ENCODE measurements around the gene GPR135. TPM values are rescaled to one million over a fixed set of nuclear protein-coding genes. Genes with fewer than 3 reads are reported as not detected.

The GPR135 gene
- total and polyA plus RNA-seq, 10 of the 15 experiments (the other 5 are each of a cell fraction or from before 2014, with no cell fraction given) = 0.11 to 1.1 (median 0.86) TPM

GRCh38 chr14:59463787-59464485, 1.2 kb downstream of the GPR135 start:
- no peak overlapping the region; the same call in 1 of the 2 replicates for H3K9ac ChIP-seq (ENCODE audit: control insufficient read depth, insufficient read depth, low read length)
- FAIRE-seq (peak; percentile 27), DNase-seq (ENCODE audit: low read depth, low spot score) (no peak), ATAC-seq (peak; percentile 70)
- peak overlapping the region; percentile 60; the same call in 1 of the 2 replicates for H3K4me3 ChIP-seq
- intact Hi-C loops (cut with micrococcal nuclease; ENCODE audit: unreplicated experiment) = no loop called here
- RAD21 ChIA-PET (ENCODE audit: unreplicated experiment) = interaction anchor here (1.0 to 1.1 kb wide), 2 partner anchors 20 to 302 kb away, joined by 3 read pairs; partner anchors contain the start of genes JKAMP and L3HYPDH
- in situ Hi-C loops (cut with MboI) = no loop called here
- SMC1A ChIA-PET (ENCODE audit: uncharacterized antibody, unreplicated experiment) = interaction anchor here (0.6 to 1.6 kb wide), 5 partner anchors 8 to 339 kb away, joined by 3 read pairs; no protein-coding TSS in a partner anchor
- H3K27me3 ChIP-seq (replicated peaks in 1 of 2; ENCODE audit: control insufficient read depth in 2 of 2, insufficient read depth in 2 of 2, low read length in 1 of 2) = no peaks in the 10 kb centered on the region
- peak overlapping the region; percentile 97 for H3K4me2 ChIP-seq (ENCODE audit: control insufficient read depth, insufficient read depth)
- CTCF ChIA-PET = interaction anchor here (0.6 to 3.0 kb wide), 3 partner anchors 20 to 329 kb away, joined by 3 to 6 read pairs (median 4); no protein-coding TSS in a partner anchor
- TF ChIP-seq RFX5 (IDR thresholded peaks at IDR 0.05; ENCODE audit: low read depth, low read length) (peak; percentile 82), CREM (IDR thresholded peaks at IDR 0.05; ENCODE audit: low read depth) (peak; percentile 33; the same call in 1 of the 2 replicates), POLR2A (IDR thresholded peaks at IDR 0.05; ENCODE audit: low read depth, low read length) (peak; percentile 47; the same call in 1 of the 2 replicates), KDM1A (IDR thresholded peaks at IDR 0.05; ENCODE audit: borderline replicate concordance) (no peak), HDGF (IDR thresholded peaks at IDR 0.05) (0 out of 2 replicates have a peak, but pooled peaks have one; percentile 24), PBX3 (IDR thresholded peaks at IDR 0.05; ENCODE audit: insufficient replicate concordance, low read depth, low read length) (no peak), BHLHE40 (IDR thresholded peaks at IDR 0.05; ENCODE audit: borderline replicate concordance in 1 of 2, low read depth in 2 of 2, low read length in 1 of 2) (peak in 1 of 2 experiments; percentile 76; a peak in 2 of 4 replicates)
- H3K4me1 ChIP-seq (ENCODE audit: control insufficient read depth, insufficient read depth, low read length) = peaks cover 10% of the 10 kb centered on the region
- POLR2A ChIA-PET = interaction anchor here (0.5 to 1.9 kb wide), 2 partner anchors 20 to 841 kb away, joined by 3 to 6 read pairs; partner anchors contain the start of genes JKAMP and L3HYPDH
- no TSS peak for BruUV-seq (replicated peaks)
- H3K79me2 ChIP-seq (ENCODE audit: control insufficient read depth, insufficient read depth, low read length) = no peaks in the 10 kb centered on the region
- H4K20me1 ChIP-seq (ENCODE audit: control insufficient read depth, insufficient read depth) = no peaks in the 10 kb centered on the region
- H3K36me3 ChIP-seq (ENCODE audit: control insufficient read depth in 2 of 2, insufficient read depth in 2 of 2, low read length in 1 of 2) = no peaks in the 10 kb centered on the region; a peak in 1 of 4 replicates
- no peaks in the 10 kb centered on the region for H3K9me3 ChIP-seq (replicated peaks; ENCODE audit: control insufficient read depth, insufficient read depth, low read length)
- peak overlapping the region; percentile 84 for H2AFZ ChIP-seq (ENCODE audit: control insufficient read depth, low read depth, low read length)
- 29% methylated on average over 60 of the region's 60 CpGs for WGBS (ENCODE audit: insufficient coverage, insufficient replicate concordance, low lambda C conversion rate, missing lambda C conversion rate)
- no peak overlapping the region for H3K27ac ChIP-seq (ENCODE audit: control insufficient read depth, insufficient read depth)

Data from GM12878 (cell line).